DOHH2 (cell line): ENCODE results near the gene PTPN3.

Experiments used
- EZH2phosphoT487 ChIP-seq: fragments of 200-600 bp; sonication (generic); IDR thresholded peaks from 2 replicates; pipeline ENCODE4 v1.6.1; 2017; ENCODE audit warnings: borderline replicate concordance, mild to moderate bottlenecking, antibody characterized with exemption, low read length, moderate library complexity, mixed read lengths
- TF ChIP-seq, protein P1 (sequence below): fragments of 200-600 bp; sonication (generic); IDR thresholded peaks from one replicate; pipeline ENCODE4 v1.5.1; 2014; ENCODE audit warnings: antibody characterized with exemption, mild to moderate bottlenecking, low read depth, low read length; ENCODE audit not compliant: poor library complexity, severe bottlenecking

DNA sequence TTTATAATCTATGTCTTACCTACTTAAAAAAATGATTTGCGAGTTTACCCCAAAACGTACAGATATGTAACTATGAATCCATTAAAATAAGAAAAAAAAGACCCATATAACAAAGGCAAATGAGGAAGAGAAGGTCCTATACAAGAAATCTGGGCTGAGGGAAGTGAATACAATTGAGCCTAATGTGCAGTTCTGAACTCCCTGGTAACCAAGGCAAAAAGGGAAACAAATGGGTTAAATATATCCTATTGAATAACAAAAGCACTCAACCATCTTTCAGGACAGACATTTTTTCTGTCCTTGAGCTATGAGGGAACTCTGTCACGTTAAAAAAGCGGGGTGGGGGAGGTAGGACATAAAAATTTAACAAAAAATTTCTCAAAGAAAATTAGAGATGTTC lies 78.6 kb downstream of the PTPN3 start:
- TF ChIP-seq, protein P1, sequence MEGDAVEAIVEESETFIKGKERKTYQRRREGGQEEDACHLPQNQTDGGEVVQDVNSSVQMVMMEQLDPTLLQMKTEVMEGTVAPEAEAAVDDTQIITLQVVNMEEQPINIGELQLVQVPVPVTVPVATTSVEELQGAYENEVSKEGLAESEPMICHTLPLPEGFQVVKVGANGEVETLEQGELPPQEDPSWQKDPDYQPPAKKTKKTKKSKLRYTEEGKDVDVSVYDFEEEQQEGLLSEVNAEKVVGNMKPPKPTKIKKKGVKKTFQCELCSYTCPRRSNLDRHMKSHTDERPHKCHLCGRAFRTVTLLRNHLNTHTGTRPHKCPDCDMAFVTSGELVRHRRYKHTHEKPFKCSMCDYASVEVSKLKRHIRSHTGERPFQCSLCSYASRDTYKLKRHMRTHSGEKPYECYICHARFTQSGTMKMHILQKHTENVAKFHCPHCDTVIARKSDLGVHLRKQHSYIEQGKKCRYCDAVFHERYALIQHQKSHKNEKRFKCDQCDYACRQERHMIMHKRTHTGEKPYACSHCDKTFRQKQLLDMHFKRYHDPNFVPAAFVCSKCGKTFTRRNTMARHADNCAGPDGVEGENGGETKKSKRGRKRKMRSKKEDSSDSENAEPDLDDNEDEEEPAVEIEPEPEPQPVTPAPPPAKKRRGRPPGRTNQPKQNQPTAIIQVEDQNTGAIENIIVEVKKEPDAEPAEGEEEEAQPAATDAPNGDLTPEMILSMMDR = no peak
- TF ChIP-seq EZH2phosphoT487 = no peak
